Vagina (tissue), 2 donors: Measurements from ENCODE around the gene CCDC28B.

Experiments
- CTCF ChIP-seq, 3 experiments: fragments of 450-650 bp in 2 of 3; fragments of 200-600 bp in 1 of 3; sonication (generic) in 1 of 3; IDR thresholded peaks; one replicate each; pipeline ENCODE4 v1.5.1; 2017 to 2019; ENCODE audit warnings: antibody characterized with exemption in 3 of 3, mild to moderate bottlenecking in 2 of 3, moderate library complexity in 2 of 3
- POLR2A ChIP-seq, 2 donors: fragments of 450-650 bp; IDR thresholded peaks; one replicate each; pipeline ENCODE4 v1.6.1; 2017; ENCODE audit warnings: antibody characterized with exemption in 2 of 2, mild to moderate bottlenecking in 2 of 2, moderate library complexity in 2 of 2
- POLR2AphosphoS5 ChIP-seq, 2 donors: sonication (generic); formaldehyde crosslinking; IDR thresholded peaks; one replicate each; pipeline ENCODE4 v1.9.0; 2017; ENCODE audit warnings: antibody characterized with exemption in 2 of 2, mild to moderate bottlenecking in 2 of 2, low read depth in 1 of 2; ENCODE audit not compliant: insufficient read depth in 1 of 2

DNA sequence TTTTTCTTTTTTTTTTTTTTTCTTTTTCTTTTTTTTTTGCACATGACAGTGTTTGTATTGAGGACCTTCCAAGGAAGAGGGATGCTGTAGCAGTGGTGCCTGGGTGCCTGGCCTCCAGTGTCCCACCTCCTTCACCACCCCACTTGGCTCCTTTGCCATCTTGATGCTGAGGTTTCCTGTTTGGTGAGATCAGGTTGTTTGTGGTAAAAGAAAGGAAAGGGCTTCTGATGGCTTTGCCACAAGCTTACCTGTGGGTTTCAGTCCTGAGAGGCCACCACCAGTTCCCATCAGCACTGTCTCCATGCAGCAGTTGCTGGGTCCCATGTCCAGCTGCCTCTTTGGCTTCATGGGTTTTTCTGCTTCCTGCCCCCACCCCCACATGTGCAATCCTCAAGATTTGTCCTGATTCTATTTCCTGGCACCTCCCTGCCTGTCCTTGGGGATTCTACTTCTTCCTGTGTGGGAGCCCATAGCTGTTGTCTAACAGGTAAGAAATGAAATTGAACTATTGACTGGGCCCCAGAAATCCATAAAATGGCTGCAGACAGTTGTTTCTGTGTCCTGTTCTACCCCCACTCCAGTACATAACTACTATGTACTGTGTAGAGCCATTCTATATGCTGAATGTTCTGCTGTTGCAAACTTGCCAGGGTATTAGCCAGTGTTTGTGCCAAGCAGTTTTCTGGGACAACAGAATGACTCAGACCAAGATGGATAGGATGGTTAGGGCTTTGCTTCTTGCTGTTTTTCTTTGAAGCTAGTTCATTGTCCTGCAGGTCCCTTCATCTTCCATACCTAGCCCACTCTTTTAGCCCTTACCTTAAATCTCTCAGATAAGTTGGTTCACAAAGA is 4.2 kb upstream of the CCDC28B start:
- TF ChIP-seq POLR2A (IDR thresholded peaks at IDR 0.05) (no peak), CTCF (IDR thresholded peaks at IDR 0.05) (no peak), POLR2AphosphoS5 (IDR thresholded peaks at IDR 0.05; ENCODE audit: insufficient read depth in 1 of 2, low read depth in 1 of 2) (no peak)
